ENCODE measurements around the gene GRIK4.

- no peak for TF ChIP-seq REST (IDR thresholded peaks at IDR 0.05; ENCODE audit: low read depth, low read length)
- TF ChIP-seq EZH2phosphoT487 (IDR thresholded peaks at IDR 0.05; ENCODE audit: borderline replicate concordance, low read depth) = no peak
- no peak for TF ChIP-seq CTCF (IDR thresholded peaks at IDR 0.05)
- TF ChIP-seq TAF1 (IDR thresholded peaks at IDR 0.05; ENCODE audit: borderline replicate concordance, low read depth, low read length) = no peak
- TF ChIP-seq EP300 (IDR thresholded peaks at IDR 0.05; ENCODE audit: borderline replicate concordance in 1 of 2, low read depth in 1 of 2, low read length in 1 of 2) = no peak
- TF ChIP-seq RFX5 (IDR thresholded peaks at IDR 0.05; ENCODE audit: low read length) = no peak
- no peak for TF ChIP-seq RXRA (IDR thresholded peaks at IDR 0.05; ENCODE audit: borderline replicate concordance, low read depth)
- no peak for TF ChIP-seq IRF3 (IDR thresholded peaks at IDR 0.05; ENCODE audit: low read depth, low read length)
- TF ChIP-seq FOXM1 (IDR thresholded peaks at IDR 0.05; ENCODE audit: low read depth) = no peak
- no peak for TF ChIP-seq FOSL2 (IDR thresholded peaks at IDR 0.05; ENCODE audit: borderline replicate concordance, low read depth)
- no peak for TF ChIP-seq TEAD4 (IDR thresholded peaks at IDR 0.05; ENCODE audit: borderline replicate concordance, insufficient read depth)
- no peak for TF ChIP-seq SMC3 (IDR thresholded peaks at IDR 0.05; ENCODE audit: low read depth, low read length)
- TF ChIP-seq RAD21 (IDR thresholded peaks at IDR 0.05; ENCODE audit: low read length) = no peak
- TF ChIP-seq USF1 (IDR thresholded peaks at IDR 0.05; ENCODE audit: borderline replicate concordance, low read depth) = no peak
These were observed 382.1 kb downstream of the GRIK4 start for GRCh38 chr11:120893440-120894201.

Data from SK-N-SH (cell line).